ENCODE results near the gene SPEM2. TPM values are rescaled to one million over a fixed set of nuclear protein-coding genes. Genes with fewer than 3 reads are reported as not detected.

The SPEM2 gene
- total and polyA plus RNA-seq, 2 of the 8 experiments (the other 6 are each of a cell fraction or from before 2014, with no cell fraction given): 0.03 TPM; not detected in 1

DNA sequence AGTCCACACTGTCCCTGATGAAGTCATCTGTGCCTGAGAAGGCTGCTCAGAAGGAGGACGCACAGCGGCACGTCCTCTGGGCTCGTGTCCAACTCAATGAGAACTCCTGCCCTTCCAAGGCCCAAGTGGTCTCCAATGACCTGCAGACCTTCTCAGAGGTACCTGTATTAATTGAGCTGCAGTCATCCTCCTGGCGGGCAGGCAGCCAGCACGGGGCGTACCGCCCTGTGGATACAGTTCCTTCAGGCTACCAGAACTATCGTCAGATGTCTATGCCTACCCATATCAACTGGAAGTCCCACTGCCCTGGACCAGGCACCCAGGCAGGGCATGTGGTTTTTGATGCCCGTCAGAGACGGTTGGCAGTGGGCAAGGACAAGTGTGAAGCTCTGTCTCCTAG lies 6.9 kb downstream of the SPEM2 start:
- peaks cover 0 to 8% (median 4%) of the 10 kb centered on the region in 4 experiments; a peak in 5 of 7 replicates for H3K4me1 ChIP-seq (replicated peaks in 1 of 4; ENCODE audit: control insufficient read depth in 3 of 4, insufficient read depth in 4 of 4, low read length in 3 of 4)
- no peak overlapping the region for H4K5ac ChIP-seq (ENCODE audit: insufficient read length, low read depth, low read length)
- H3K23me2 ChIP-seq (ENCODE audit: low read depth, low read length): peaks cover 12% of the 10 kb centered on the region
- no peaks in the 10 kb centered on the region for H3K9me3 ChIP-seq (ENCODE audit: insufficient read depth in 2 of 2, low read depth in 1 of 2, low read length in 1 of 2)
- no peak overlapping the region for H3K4me3 ChIP-seq (ENCODE audit: extremely low read depth in 1 of 4, insufficient read depth in 2 of 4, low read depth in 3 of 4, low read length in 4 of 4)
- no peaks in the 10 kb centered on the region for H4K20me1 ChIP-seq (replicated peaks in 1 of 2; ENCODE audit: control insufficient read depth in 1 of 2, insufficient read depth in 2 of 2, low read length in 2 of 2)
- no peaks in the 10 kb centered on the region for H3K79me2 ChIP-seq (ENCODE audit: control insufficient read depth in 1 of 2, insufficient read depth in 2 of 2, low read length in 2 of 2)
- H2BK15ac ChIP-seq (ENCODE audit: low read length): no peak overlapping the region
- H3K27ac ChIP-seq (ENCODE audit: low read depth, low read length): no peak overlapping the region
- H2BK20ac ChIP-seq (ENCODE audit: low read length): no peak overlapping the region
- H4K91ac ChIP-seq (replicated peaks; ENCODE audit: insufficient read length, low read length): no peak overlapping the region
- H2BK12ac ChIP-seq (ENCODE audit: low read depth, low read length): no peak overlapping the region
- H2BK5ac ChIP-seq (ENCODE audit: low read depth, low read length): no peak overlapping the region
- H4K8ac ChIP-seq (ENCODE audit: extremely low read depth, insufficient read depth, low read length): no peak overlapping the region
- ChIA-PET POLR2A (ENCODE audit: partially characterized antibody) (interaction anchor here (0.7 to 2.2 kb wide), 6 partner anchors 22 to 145 kb away, joined by 3 to 6 read pairs (median 3); partner anchors contain the start of gene TMEM256), CTCF (ENCODE audit: partially characterized antibody) (interaction anchor here (0.6 to 2.4 kb wide), 9 partner anchors 9 to 128 kb away, joined by 3 to 6 read pairs (median 4); partner anchors contain the start of gene SPEM1)
- no peak overlapping the region for H3K4ac ChIP-seq (replicated peaks; ENCODE audit: insufficient read length, low read depth, low read length)
- WGBS, 2 experiments (ENCODE audit: extremely low coverage in 1 of 2, insufficient coverage in 1 of 2, insufficient read length in 1 of 2, insufficient replicate concordance in 2 of 2, low coverage in 1 of 2, low lambda C conversion rate in 2 of 2, missing lambda C conversion rate in 1 of 2): 93% methylated on average over 11 of the region's 11 CpGs; no CpG with 5 or more reads in 1 of the 2 experiments
- H3K27me3 ChIP-seq (replicated peaks in 1 of 4; ENCODE audit: control insufficient read depth in 3 of 4, extremely low read depth in 1 of 4, insufficient read depth in 3 of 4, low read length in 3 of 4): peaks cover 0 to 5% (median 0%) of the 10 kb centered on the region in 4 experiments; a peak in 1 of 7 replicates
- H3K4me2 ChIP-seq (ENCODE audit: insufficient read depth in 1 of 2, low read depth in 2 of 2, low read length in 2 of 2): no peak overlapping the region
- no peaks in the 10 kb centered on the region for H3K79me1 ChIP-seq (ENCODE audit: low read depth, low read length)
- no peak for DNase-seq (ENCODE audit: low read depth in 1 of 2, low spot score in 2 of 2)
- H3K23ac ChIP-seq (ENCODE audit: insufficient read length): no peak overlapping the region
- H3K56ac ChIP-seq (replicated peaks; ENCODE audit: insufficient read length, low read depth, low read length): no peak overlapping the region
- H2AK5ac ChIP-seq (ENCODE audit: low read depth, low read length): no peak overlapping the region
- H2BK120ac ChIP-seq (replicated peaks; ENCODE audit: low read depth, low read length): no peak overlapping the region
- H3K9ac ChIP-seq (replicated peaks in 1 of 4; ENCODE audit: extremely low read depth in 1 of 4, low read depth in 3 of 4, low read length in 3 of 4): no peak overlapping the region
- H3K36me3 ChIP-seq (ENCODE audit: control insufficient read depth in 2 of 4, insufficient read depth in 4 of 4, low read length in 3 of 4): no peaks in the 10 kb centered on the region
- H3K18ac ChIP-seq (ENCODE audit: extremely low read depth, low read length): no peak overlapping the region
- no peak for FAIRE-seq
- H2AFZ ChIP-seq (ENCODE audit: low read length): no peak overlapping the region
- H3K14ac ChIP-seq (ENCODE audit: insufficient read length): no peak overlapping the region
- TF ChIP-seq NANOG (IDR thresholded peaks at IDR 0.05; ENCODE audit: insufficient read depth, low read depth, low read length, poor library complexity, severe bottlenecking) (no peak), TAF1 (IDR thresholded peaks at IDR 0.05; ENCODE audit: low read depth, low read length) (no peak), MAFK (IDR thresholded peaks at IDR 0.05; ENCODE audit: low read depth, low read length) (no peak), KDM1A (IDR thresholded peaks at IDR 0.05; ENCODE audit: borderline replicate concordance, low read length) (no peak)
- TF ChIP-seq, protein P1, sequence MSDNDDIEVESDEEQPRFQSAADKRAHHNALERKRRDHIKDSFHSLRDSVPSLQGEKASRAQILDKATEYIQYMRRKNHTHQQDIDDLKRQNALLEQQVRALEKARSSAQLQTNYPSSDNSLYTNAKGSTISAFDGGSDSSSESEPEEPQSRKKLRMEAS (IDR thresholded peaks at IDR 0.05): no peak

Measured in H1 (cell line).